SKM-1 (cell line): ENCODE measurements around the gene MOV10L1.

Experiments
- DNase-seq: peaks from one replicate; lab custom pipeline; 2025; ENCODE audit not compliant: unreplicated experiment; lab: John Stamatoyannopoulos, UW

The MOV10L1 gene

DNA sequence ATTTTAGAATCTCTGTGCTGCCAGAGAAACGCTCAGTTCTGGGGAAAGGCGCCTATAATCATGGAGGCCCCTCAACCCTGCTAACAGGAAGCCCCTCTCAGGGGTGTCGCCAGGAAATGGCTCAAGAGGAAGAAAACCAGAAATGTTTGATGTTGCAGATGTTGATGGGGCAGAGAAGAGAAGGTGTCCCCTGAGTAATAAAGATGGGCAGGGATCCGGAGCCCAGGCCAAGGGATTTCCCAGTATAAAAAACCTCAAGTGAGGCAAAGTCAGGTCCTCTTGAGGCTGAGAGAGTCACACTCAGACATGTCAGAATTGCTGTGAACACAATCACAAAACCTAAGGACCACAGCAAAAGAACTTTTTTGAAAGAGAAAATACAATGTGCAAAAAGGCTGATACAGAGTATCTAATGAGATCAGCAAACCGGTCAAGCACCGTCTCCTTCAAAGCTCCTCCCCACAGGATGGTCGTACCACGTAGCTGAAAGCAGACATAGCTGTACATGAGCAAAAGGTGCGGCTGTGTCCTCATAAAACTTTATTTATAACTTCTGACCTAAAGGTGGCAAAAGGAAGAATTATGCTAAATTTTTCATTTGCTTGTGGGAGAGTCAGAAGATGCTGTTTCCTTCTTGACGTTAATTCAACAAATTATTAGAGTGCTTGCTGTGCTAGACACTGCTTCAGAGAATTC lies 12.2 kb downstream of the MOV10L1 start:
- DNase-seq: no peak

DNA sequence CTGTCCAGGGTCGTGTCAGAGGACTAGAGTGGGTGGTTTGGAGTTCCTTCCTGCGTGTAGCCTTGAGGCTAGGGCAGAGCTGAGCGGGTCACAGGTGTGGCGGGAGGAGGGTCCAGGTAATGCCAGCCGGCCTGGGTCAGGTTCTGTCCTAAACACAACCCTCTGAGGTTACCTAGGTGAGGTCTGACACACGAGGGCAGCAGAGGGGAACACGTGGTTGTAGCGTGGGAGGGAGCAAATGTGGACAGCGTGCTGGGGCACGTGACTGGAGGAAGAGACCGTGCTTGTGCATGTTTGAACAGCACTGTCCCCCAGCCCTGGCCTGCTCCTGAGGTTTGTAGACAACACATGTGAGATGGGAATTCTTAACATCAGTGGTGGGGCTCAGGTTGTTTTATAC lies 13.1 kb downstream of the MOV10L1 start:
- no peak for DNase-seq

DNA sequence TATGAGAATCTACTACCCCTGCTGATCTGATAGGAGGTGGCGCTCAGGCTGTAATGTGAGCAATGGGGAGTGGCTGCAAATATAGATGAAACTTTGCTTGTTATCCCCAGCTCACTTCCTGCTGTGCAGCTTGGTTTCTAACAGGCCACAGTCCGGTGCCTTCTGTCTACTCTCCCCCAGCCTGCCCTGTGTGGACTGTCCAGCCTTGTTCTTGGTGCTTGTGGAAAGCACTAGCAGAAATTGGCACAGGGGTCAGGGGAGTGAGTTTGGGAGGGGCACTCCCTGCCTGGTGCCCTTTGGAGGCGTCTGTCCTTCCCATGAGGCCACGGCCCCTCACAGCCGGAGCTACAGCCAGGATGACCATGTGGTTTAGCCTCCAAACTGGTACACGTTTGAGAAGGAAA lies 14.3 kb downstream of the MOV10L1 start:
- no peak for DNase-seq

DNA sequence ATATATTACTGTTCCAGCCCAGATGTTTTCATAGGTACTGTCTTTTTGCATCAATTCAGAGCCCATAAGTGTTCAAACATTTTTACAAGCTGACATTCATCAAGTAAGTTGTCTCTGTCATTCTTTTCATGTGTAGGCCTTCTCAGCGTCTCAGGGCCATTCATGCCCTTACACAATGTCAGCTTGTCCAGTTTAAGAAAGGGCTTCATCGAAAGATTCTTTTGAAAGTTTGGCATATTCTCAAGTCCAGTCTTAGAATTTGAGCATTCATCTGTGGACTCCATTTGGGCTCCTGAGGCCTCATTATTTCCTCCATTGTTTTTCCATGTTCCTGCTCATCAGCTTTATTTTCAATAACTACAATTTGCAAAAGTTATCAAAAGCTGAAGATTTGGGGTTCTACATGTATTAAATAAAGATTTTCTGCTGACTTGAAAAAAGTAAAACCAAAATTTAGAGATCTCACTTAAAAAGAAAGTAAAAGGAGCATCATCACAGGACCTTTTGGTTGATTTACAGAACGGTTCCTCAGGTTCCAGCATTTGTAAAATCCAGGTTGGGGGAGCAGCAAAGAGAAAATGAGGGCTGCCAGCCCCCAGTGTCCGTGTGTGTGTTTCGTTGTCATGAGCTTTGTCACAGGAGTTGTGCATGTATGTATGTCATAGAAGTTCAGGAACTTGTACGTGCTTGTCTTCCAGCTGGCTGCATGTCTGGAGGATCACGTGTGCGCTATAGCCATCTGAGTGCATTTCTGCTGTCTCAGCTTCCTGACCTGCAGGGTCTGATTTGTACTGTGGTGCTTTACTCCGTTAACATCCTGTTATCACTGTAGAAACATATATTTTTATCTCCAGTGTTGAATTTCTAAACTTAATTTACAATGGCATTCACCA lies 15.6 kb downstream of the MOV10L1 start:
- no peak for DNase-seq

DNA sequence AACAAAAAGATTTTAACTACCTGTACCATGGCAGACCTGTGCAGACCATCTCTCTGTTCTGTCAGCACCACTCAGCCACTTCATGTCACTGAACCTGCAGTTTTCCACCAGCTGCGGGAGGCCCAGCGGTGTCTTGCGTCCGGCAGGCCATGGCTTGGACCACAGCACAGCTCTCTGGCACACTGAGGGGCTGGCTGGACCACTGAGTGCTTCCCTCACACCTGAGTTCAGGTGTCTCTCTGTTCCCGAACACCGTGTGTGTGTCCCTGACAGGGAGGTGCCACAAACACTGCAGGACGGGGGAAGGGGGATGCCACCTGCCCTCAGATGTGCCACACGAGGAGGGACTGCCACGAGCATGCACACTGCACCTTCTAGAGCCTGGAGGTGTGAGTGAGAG lies 17.7 kb downstream of the MOV10L1 start:
- no peak for DNase-seq

DNA sequence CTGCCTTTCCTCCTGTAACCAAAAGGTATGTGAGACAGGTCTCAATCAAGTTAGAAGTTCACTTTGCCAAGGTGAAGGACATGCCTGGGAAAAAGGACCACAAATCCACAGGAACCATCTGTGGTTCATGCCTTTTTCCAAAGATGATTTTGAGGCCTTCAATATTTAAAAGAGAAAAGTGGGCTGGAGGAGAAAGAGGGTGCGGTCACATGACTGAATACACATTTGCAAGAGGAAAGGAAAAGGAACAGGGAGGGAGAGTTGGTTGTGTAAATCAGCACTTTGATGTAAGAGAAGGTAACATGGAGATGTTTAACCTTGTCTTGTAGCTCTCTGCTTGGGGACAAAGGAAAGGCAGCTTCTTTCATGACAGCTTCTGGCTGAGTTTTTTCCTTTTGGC lies 21.2 kb downstream of the MOV10L1 start:
- no peak for DNase-seq

DNA sequence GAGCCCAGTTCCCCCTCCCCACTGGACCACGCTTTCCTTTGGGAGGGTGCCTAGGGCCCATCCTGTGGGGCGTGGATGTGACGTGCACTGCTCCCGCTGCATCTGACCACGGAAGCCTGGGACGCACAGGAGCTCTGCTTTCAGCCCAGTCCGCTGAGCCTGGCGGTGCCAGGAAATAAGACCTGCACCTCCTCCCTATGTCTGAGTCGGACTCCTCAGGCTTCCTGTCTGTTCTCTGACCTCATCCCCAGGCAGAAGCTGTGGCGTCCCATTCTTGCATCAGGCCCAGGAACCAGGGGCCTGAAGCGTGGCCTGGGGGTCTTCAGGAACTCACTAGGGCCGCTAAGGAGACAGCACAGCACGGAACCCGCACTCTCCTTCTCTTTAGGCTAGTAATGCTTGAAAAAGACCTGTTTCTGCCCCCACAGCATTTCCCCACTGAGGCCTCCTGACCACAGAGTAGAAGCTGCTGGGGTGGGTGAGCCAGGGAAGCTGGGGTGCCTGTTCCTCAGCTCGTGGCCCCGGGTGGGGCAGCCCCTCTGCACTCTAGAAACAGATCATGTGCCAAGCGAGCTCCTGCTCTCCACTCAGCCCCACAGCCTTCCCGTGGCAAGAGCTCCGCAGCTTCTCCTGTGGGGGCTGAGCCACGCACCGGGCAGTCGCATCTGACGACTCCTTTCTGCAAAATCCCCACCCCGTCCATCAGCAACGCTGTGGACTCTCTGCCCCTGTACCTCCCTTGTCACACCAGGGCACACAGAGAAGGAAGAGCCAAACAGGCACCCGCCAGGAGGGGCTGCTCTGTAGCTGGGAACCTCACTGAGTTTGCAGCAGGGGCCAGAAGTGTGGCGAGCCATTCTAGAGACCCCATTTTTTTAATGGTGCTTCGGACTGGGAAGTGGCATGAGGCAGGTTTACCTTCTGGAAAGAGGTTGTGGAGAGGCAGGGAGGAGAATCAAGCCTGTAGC lies 22.6 kb downstream of the MOV10L1 start:
- peak; percentile 64 for DNase-seq

DNA sequence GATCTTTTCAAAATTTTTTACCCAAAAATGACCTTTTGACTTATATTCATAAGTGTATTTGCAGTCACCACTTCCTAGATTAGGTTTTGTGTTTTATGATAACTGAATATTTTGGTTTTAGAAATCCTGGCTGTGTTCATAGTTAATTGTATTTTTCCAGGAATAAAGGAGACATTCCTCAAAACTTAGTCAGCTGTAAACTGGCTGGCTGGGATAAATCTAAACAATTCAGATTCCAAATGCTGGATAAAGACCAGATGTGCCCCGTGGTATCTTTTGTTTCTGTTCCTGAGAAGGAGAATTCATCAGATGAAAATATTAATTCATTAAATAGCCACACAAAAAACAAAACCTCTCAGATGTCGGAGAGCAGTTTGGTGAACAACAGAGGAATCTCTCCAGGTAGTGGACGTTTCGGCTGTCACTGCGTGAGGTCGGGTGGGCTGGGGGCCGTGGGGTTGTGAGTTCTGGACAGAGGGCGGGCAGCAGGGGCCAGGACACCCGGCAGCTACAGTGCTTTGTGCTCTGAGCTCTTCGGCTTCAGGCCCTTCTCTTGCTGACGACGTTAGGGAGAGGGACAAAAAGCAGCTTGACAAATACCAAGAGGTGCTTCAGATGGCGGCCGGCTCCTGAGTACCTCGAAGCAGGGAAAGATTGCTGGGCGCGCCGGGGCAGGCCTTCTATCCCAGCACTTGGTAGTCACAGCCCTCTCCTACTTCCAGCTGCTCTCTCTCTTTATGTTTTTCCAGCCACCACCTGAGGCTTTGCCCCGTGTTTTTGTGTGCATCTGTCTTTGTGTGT lies 24.6 kb downstream of the MOV10L1 start:
- DNase-seq: no peak

DNA sequence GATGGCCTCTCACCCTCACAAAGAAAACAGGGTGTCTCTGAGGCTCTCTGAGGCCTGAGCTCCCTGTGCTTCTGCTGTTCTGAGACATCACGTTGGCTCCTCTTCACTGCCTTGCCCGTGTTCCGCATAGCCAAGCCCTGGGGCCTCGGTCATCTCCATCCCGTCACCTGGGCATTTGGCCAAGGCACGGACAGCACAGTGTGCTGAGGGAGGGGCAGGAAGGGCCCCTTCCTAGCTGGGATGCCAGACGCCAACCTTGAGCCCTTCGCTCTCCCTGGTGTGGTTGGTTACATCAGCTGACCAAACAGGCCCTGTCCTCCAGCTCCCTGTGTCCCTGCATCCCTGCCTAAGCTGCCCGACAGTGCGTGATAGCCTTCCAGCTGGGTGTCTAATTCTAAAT lies 25.9 kb downstream of the MOV10L1 start:
- no peak for DNase-seq

DNA sequence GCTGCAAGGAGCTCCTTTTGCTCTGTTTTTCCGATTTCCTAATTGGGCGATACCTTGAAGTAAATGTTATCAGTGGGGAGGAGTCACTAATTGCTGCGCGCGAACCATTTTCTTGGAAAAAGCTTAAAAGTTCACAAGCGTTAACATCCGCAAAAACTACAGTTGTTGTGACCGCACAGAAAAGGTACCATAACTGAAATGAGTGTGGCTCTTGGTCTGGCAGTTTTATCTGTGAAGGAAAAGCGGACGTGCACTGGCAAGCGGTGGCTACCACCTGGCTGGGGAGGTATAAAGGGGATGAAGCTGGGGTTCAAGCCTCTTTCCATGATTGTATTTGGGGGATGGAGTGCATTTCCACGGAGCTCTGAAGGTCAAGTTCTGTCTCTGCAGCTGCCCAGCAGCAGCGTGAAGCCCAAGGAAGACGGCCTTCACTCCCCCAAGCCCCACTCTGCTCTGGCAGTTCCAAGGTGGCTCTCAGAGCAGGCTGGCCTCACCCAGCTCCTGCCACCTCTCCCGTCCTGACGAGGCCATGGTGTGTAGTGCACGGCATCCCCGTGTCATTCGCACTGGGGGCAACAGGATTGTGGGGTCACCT lies 27.5 kb downstream of the MOV10L1 start:
- DNase-seq: no peak

DNA sequence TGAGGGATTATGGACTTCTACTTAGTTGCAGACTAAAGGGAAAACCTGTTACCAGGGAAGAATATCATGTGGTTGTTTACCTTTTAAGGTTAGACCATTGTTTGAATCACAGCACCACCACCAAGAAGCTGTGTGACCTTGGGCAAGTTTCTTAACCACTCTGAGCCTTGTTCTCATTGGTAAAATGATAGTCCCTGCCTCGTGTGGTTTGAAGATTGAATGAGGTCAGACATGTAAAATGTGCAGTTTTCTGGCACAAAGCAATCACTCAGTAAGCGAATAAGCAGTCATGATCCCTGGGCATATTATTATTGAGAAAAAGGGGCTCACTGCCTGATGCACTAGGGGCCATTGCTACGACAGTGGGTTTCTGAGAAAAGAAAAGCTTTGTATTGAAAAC lies 28.3 kb downstream of the MOV10L1 start:
- no peak for DNase-seq

DNA sequence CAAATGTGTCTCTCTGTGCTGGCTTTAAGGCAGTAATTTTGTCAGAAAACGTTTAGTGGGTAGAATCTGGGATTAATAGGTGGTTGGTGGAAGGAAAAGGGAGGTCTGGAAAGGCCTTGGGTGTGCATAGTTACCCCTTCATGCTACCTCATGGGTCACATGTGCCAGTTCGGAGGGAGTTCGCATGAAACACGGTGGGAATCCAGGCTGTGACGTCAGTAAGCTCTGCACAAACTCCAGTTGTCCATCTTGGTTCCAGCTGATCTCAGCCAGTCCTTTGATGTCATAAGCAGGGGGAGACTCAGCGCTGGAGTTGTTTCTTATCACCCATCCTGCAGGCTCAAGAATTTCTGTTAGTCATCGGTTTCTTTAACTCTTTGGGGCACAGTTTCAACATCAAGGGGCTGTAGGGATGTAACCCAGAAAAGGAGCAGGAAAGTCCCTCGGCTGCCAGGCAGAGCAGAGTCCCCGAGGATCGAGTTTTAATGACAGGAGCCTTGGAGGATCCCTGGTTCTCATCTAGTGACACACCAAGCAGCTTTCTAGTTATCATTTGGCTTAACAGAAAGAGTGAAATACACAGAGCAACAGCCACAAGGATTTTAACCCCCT lies 28.9 kb downstream of the MOV10L1 start:
- no peak for DNase-seq

DNA sequence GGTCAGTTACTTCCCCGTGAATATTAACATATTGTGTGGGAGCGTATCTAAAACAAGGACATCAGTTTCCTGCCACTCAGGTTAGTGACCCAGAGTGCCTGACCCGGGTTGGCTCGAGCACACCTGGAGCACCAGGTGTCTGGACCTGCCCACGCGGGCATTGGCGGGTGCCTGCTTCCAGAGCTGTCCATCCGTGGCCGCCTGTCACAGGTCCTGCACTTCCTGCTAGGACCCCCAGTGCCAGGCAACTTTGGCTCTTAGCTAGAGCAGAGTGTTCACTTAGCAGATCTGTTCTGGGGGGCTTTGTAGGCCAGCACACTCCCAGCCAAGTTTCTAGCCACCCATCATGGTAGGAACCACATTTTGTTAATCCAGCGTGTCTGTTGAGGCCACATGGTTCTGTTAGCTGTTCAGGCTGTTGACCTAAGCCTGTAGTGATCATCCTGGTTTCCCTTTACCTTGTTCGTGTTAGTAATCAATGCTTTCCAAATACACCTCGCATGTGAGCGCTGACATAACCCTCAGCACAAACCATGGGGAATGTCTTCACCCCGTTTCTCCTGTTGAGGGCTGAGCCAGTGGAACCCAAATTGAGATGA lies 29.5 kb downstream of the MOV10L1 start:
- DNase-seq: no peak

DNA sequence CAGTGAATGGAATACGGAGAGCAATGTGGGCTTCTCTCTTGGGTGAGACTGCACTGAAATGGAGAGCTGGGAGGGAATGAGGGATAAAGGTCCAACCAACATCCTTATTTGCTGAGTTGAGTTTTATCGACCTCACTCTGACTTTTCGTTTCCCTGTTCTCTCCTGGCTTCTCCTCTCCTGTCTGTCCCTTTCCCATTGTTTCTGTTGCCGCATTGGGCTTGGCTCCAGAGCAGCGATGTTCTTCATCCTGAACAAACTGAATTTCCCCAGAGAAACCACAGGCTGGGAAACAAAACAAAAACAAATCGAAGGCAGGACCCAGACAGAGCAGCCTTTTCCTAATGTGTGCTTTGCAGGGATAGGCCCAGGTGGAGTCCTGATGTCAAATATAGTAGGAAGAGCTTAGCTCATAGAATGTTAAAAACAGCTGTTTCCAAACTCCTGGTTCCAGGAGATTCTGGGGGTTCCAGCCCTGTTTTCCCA lies 30.0 kb downstream of the MOV10L1 start:
- DNase-seq: no peak

DNA sequence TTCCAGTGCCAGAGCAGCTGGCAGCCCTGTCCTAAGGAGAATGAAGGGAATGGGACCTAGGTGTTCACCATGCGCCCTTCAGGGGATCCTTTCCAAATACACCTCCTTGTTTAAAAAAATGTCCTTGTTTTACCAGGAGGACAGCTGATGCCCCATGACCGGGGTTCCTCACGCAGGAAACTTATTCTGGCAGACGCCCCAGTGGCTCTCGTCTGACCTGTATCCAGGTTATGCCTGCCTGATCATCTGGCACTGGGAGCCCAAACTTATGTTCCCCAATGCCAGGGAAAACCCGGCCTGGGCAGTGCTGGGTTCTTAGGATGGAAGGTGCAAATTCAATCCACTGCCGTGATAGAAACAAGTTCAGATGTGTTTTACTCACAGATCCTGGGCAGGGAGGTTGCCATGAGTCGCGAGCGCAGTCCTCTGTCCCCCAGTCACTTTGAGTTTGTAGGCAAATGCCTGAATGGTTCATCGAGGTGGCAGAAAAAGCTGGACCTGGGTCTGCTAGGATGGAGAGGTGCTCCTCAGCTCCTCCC lies 31.5 kb downstream of the MOV10L1 start:
- DNase-seq: no peak

DNA sequence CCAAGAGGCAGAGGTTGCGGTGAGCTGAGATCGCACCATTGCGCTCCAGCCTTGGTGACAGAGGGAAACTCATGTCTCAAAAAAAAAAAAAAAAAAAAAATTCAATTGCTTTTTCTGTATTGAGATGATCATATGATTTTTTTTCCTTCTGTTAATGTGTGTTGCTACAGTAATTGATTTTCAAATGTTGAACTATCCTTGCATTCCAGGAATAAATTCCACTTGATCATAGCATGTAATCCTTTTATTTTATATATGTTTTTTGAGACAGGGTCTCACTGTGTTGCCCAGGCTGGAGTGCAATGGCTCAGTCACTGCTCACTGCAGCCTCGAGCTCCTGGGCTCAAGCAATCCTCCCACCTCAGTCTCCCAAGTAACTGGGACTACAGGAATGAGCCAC lies 33.3 kb downstream of the MOV10L1 start:
- no peak for DNase-seq

DNA sequence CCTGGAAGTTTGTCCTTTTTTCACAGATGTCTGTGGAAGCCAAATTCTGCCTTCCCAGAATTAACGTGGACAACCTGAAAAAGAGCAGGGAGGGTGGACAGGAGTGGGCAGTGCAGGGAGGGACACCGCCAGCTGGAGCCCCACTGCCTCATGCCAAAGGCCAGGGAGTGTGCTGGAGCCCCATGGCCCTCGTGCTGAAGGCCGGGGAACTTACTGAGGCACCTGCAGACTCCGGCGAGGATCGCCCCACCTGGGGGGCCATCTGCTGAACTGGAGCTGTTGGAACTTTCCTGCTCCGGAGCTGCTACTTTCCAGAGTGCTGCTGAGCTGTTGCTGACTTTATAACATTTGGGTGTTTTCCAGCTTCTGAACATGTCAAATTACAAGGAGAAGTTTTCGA lies 35.2 kb downstream of the MOV10L1 start:
- DNase-seq: no peak

DNA sequence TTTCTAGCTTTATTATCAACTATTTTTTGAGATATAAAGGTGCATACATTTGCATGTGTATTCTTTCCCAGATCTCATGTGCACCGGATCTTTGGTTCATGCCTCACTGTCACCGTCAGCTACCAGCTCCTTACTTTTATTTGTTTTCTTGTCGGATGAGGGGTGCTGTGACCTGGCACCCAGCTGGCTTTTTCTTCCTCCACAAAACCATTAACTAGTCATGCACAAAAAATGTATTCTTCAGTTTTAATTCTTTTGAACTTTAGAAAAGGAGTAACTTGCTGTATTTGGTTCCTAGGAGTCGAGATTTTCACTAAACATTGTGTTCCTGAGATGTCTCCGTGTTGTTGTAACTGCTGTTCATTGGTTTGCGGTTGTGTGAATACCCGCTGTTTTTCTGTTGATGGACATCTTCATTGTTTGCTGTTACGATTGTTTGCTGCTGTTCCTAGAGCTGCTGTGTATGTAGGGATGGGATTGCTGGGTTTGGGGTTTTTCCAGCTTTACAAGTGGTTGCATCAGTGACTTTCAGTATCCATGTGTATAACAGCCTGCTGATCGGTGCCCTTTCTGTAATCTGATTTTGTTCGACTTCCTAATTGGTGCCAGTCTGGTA lies 39.4 kb downstream of the MOV10L1 start:
- DNase-seq: no peak
